Stimulated activated CD8-positive, alpha-beta memory T cell treated with anti-CD3 and anti-CD28 coated beads, Interleukin-7, amount 100 ng/mL, for 48 hours (primary cell): ENCODE measurements around the gene CHST11.
"Not testable (repeated sequence)": the region's sequence is repeated elsewhere in the genome, so short reads cannot be mapped to it uniquely, and the experiment has no call there.

ENCODE experiments used
- DNase-seq, 2 donors: peaks; one replicate each; pipeline ENCODE4 v3.0.0-alpha.2; 2020; ENCODE audit warnings: low read depth in 1 of 2; ENCODE audit errors: extremely low read depth in 1 of 2

Gene CHST11

GRCh38 chr12:104600036-104600712 lies 143.4 kb downstream of the CHST11 start:
- no peak for DNase-seq

- DNase-seq = no peak
Measured at GRCh38 chr12:104600790-104601739, 144.3 kb downstream of the CHST11 start.

GRCh38 chr12:104602406-104602805 lies 145.7 kb downstream of the CHST11 start:
- DNase-seq = no peak

GRCh38 chr12:104602896-104603295 lies 146.1 kb downstream of the CHST11 start:
- no peak for DNase-seq

GRCh38 chr12:104603545-104603973 lies 146.8 kb downstream of the CHST11 start:
- no peak for DNase-seq

- DNase-seq = peak; percentile 4 to 61
Measured at GRCh38 chr12:104604070-104604994, 147.6 kb downstream of the CHST11 start.

- no peak for DNase-seq
Measured at GRCh38 chr12:104604995-104605675, 148.4 kb downstream of the CHST11 start.

- no peak for DNase-seq
Measured at GRCh38 chr12:104605685-104606084, 148.9 kb downstream of the CHST11 start.

- no peak for DNase-seq
Measured at GRCh38 chr12:104608998-104609397, 152.2 kb downstream of the CHST11 start.

- DNase-seq = no peak
Measured at GRCh38 chr12:104609445-104609844, 152.7 kb downstream of the CHST11 start.

- DNase-seq = no peak
Measured at GRCh38 chr12:104610513-104611235, 153.9 kb downstream of the CHST11 start.

- no peak for DNase-seq
Measured at GRCh38 chr12:104611671-104612070, 154.9 kb downstream of the CHST11 start.

- not testable (repeated sequence) for DNase-seq
Measured at GRCh38 chr12:104613372-104613771, 156.6 kb downstream of the CHST11 start.

- DNase-seq = no peak
Measured at GRCh38 chr12:104615048-104615561, 158.4 kb downstream of the CHST11 start.

- no peak for DNase-seq
Measured at GRCh38 chr12:104618691-104619090, 161.9 kb downstream of the CHST11 start.

- DNase-seq = no peak
Measured at GRCh38 chr12:104619305-104619704, 162.6 kb downstream of the CHST11 start.

GRCh38 chr12:104620837-104621531 lies 164.2 kb downstream of the CHST11 start:
- DNase-seq = no peak

- DNase-seq = no peak
Measured at GRCh38 chr12:104622928-104623327, 166.2 kb downstream of the CHST11 start.

GRCh38 chr12:104623883-104624282 lies 167.1 kb downstream of the CHST11 start:
- DNase-seq = no peak
